LNCAP (cell line): Measurements from ENCODE around the gene HDAC10.

Experiments used
- CTCF ChIP-seq: fragments of 450-650 bp; IDR thresholded peaks from 2 replicates; pipeline ENCODE4 v1.5.1; 2017; ENCODE audit warnings: mild to moderate bottlenecking

The HDAC10 gene

GRCh38 chr22:50250555-50251476 lies at the start of gene HDAC10:
Gene HDAC10, minus strand, starts transcription at chr22:50251265. Its CDS starts 233 bp downstream, at chr22:50251032.
- TF ChIP-seq CTCF: no peak

DNA sequence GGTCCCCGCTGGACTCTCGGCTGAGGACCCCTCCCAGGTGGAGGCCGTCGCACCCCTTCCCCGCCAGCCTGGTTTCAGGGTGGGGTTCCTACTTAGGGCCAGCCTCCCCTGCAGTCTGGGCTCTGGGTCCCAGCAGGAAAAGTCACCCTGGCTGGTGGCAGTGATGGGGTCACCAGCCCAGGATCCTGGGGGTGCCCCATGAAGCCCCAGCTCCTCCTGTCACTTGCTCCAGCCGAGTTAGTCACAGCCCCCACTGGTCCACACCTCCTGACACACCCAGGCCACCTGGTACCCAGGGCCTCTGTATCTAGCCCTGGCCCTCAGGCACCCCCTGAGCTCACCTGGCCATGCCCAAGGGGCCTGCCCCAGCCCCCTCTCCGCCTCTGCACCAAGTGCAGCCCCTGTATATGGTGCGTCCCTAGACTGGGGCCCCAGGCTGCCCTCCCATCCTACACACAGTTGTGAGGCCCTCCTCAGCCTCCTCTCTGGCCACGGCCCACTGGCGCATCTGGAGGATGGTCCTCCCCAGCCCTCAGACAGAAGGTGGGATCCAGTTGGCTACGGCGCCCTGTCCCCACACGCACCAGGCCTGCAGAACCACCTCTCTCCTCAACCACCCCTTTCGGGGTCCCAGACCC lies 49.7 kb upstream of the HDAC10 start:
- TF ChIP-seq CTCF: no peak

- no peak for TF ChIP-seq CTCF
Measured at GRCh38 chr22:50299785-50300619, 48.9 kb upstream of the HDAC10 start.

DNA sequence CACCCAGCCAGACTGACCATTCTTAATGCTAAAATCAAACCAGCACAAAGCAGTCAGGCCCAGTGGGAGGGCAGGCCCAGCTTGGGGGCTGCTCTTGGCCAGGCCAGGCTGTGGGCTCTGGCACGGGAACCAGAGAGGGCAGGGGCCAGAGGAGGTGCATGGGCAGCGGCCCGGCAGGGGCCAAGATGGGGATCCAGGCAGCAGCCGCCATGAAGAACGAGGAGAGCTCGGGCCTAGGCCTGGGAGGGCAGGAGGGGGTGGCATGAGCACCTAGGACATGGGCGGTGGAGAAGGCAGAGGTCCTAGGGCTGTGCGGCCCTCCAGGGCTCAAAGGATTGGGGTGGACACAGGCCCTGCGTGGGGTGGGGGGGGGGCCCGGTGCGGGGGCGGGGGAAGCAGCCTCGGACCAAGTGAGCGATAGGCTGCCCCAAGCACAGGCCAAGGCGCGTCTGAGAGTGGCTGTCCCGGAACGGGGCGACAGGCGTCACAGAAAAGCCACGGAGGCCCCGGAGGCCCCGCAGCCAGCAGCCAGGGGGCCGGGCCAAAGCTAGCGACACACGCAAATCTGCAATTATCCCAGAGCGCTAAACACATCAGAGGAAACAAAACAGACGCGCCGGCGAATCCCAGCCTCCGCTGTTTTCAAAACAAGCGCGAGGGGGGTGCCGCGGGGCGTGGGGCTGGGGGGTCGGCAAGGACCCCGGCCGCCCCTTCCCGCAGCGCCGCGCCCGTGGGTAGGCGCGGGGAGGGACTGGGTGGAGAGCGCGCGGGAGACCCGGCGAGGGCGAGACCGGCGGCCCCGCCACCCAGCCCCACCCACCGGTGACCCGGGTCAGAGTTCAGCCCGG lies 48.1 kb upstream of the HDAC10 start:
- no peak for TF ChIP-seq CTCF

DNA sequence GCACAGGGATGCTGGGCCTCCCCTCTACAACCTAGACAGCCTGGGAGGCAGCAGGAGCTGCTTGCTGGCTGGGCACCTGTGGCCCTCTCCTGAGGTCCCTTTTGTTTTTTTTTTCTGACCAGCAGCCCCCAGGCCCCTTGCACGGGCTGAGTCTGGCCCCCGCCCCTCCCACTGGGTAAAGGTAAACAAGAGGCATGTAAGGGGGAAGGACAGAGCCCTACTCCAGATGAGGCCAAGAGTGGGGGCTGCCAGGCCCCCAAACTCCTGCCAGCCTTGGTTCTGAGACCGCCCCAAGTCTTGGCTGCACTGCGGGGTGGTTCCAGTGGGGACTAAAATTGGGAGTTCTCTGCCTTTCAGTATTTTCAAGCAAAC lies 47.2 kb upstream of the HDAC10 start:
- no peak for TF ChIP-seq CTCF

DNA sequence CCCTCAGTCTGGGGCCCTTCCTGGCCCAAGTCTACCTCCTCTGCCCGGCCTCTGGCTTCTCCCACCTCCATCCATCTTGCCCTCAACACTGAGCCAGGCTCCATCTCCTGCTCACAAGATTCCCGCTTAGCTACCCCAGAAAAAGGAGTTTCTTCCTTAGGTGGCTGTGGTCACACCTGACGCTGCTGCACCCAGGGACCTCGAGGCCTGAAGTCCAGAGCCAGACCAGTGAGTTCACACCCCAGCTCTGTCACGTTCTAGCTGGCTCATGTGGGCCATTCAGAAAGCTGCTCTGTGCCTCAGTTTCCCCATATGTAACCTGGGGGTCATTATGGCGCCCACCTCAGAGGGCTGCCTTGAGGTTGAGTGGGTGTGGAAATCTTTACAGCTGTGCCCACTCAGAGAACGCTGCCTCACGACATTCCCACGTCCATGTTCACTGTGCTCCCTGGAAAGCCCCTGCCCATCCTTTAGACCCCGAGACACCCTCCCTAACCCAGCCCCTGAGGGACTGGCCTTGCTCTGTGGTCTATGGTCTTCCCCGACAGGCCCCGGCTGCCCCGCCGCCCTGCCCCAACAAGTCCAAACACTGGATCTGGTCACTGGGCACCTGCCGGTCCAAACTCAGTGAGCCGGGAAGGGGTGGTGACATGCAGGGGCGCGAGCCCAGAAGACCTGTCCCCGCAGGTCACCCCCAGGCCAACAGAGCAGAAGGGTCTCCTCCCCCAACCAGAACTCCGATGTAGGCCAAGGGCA lies 46.6 kb upstream of the HDAC10 start:
- TF ChIP-seq CTCF: no peak
